SU-DHL-6 (cell line): Measurements from ENCODE around the gene CHD6.

Experiments
- CTCF ChIP-seq: fragments of 200-600 bp; sonication (generic); IDR thresholded peaks from one replicate; pipeline ENCODE4 v1.5.1; 2017; ENCODE audit warnings: antibody characterized with exemption, mild to moderate bottlenecking, low read length, moderate library complexity; ENCODE audit not compliant: insufficient read depth, poor library complexity, severe bottlenecking
- EZH2phosphoT487 ChIP-seq: fragments of 200-600 bp; sonication (generic), shearing (Covaris generic); conservative IDR thresholded peaks from 2 replicates; pipeline ENCODE4 v1.6.1; 2018; ENCODE audit warnings: mild to moderate bottlenecking, antibody characterized with exemption, low read length, moderate library complexity, mixed read lengths

- no peak for TF ChIP-seq CTCF
- TF ChIP-seq EZH2phosphoT487: no peak
These were observed 203.0 kb downstream of the CHD6 start for GRCh38 chr20:41415191-41415590.
